Gastroesophageal sphincter (tissue), 4 donors: ENCODE results near the gene RGL1. TPM values are rescaled to one million over a fixed set of nuclear protein-coding genes. Genes with fewer than 3 reads are reported as not detected.
A peak's percentile ranks its signal among the peaks of the same experiment; 100 is the strongest.

Experiments
- ATAC-seq: fragments of 150-250 bp; one replicate; pipeline ENCODE4 v1.9.1; 2016; ENCODE audit warnings: mild to moderate bottlenecking, moderate library complexity
- H3K27ac ChIP-seq, 4 donors: fragments of 200-600 bp; sonication (generic) in 3 of 4; 1 replicate in 3 of 4; 2 replicates in 1 of 4; pipeline ENCODE4 v1.5.1; 2016 to 2019
- H3K27me3 ChIP-seq: fragments of 200-600 bp; sonication (generic); one replicate; pipeline ENCODE4 v1.5.1; 2019
- H3K36me3 ChIP-seq, 2 donors: fragments of 200-600 bp; sonication (generic); one replicate each; pipeline ENCODE4 v1.5.1; 2019; ENCODE audit warnings: control low read depth in 1 of 2
- H3K4me1 ChIP-seq, 3 donors: fragments of 200-600 bp; sonication (generic); 1 replicate in 2 of 3; 2 replicates in 1 of 3; pipeline ENCODE4 v1.5.1; 2016 to 2019; ENCODE audit warnings: control low read depth in 2 of 3
- H3K4me3 ChIP-seq, 2 donors: fragments of 200-600 bp; sonication (generic); one replicate each; pipeline ENCODE4 v1.5.1; 2019; ENCODE audit warnings: mild to moderate bottlenecking in 1 of 2, moderate library complexity in 1 of 2
- H3K9me3 ChIP-seq, 3 donors: fragments of 200-600 bp; sonication (generic); one replicate each; pipeline ENCODE4 v1.5.1; 2017 to 2019; ENCODE audit warnings: control low read depth in 2 of 3
- EP300 ChIP-seq: sonication (generic); formaldehyde crosslinking; IDR thresholded peaks from one replicate; pipeline ENCODE4 v1.6.1; 2017; ENCODE audit warnings: antibody characterized with exemption, mild to moderate bottlenecking
- POLR2A ChIP-seq, 2 donors: fragments of 450-650 bp; IDR thresholded peaks; one replicate each; pipeline ENCODE4 v1.6.1; 2017; ENCODE audit warnings: antibody characterized with exemption in 2 of 2, mild to moderate bottlenecking in 2 of 2, moderate library complexity in 1 of 2
- POLR2AphosphoS5 ChIP-seq: sonication (generic); formaldehyde crosslinking; IDR thresholded peaks from one replicate; pipeline ENCODE4 v1.6.1; 2017; ENCODE audit warnings: antibody characterized with exemption
- WGBS, 2 donors: methylation state at CpG; one replicate each; pipeline ENCODE4 v1.1.5; 2018; ENCODE audit warnings: low coverage in 1 of 2; 5-methylcytosine and 5-hydroxymethylcytosine counted together
- total RNA-seq, 4 donors: library from RNA; depleted of rRNA; stranded (reverse); fragments of >200 nt; gene quantifications; one replicate each; pipeline ENCODE4 v1.1.0, GENCODE V29; 2016
- TF ChIP-seq, protein P1 (sequence below), 4 experiments: fragments of 200-600 bp in 2 of 4; fragments of 450-650 bp in 2 of 4; sonication (generic) in 1 of 4; IDR thresholded peaks; one replicate each; pipeline ENCODE4 v1.5.1; 2017 to 2019; ENCODE audit warnings: antibody characterized with exemption in 4 of 4, mild to moderate bottlenecking in 2 of 4, moderate library complexity in 2 of 4

RGL1 gene
- total RNA-seq, 4 donors from 2014 or later: 31.3 to 57.8 (median 38.9) TPM

DNA sequence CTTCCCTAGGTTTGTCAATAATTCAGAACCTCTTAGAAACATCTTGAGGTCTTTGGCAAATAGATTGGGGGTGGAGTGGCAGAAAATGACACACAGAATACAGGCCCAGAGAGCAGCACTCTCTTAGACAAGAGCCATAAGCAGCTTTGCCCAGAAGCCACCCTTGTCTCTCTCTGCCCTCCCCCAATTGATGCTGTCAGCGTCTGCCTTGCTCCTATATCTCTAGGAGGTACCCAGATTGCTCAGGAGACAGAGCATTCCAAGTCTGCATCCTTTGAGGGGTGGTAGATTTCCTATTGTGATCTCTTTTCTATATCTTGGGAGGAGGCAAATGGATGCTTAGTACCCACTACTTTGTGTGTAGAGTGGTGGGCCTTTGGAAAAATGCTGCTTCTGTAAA is 1.8 kb downstream of the RGL1 start:
- peak overlapping the region; percentile 51 to 73 for H3K4me3 ChIP-seq
- H3K27ac ChIP-seq: peak overlapping the region; percentile 20 to 92 (median 68)
- 14 to 43% methylated on average over 1 of the region's 1 CpG for WGBS, 2 donors
- H3K9me3 ChIP-seq: peaks cover 0 to 5% (median 0%) of the 10 kb centered on the region in 3 donors
- peaks cover 7 to 62% (median 13%) of the 10 kb centered on the region in 3 donors for H3K4me1 ChIP-seq
- ATAC-seq: no peak
- H3K27me3 ChIP-seq: no peaks in the 10 kb centered on the region
- TF ChIP-seq POLR2AphosphoS5: no peak
- TF ChIP-seq, protein P1, sequence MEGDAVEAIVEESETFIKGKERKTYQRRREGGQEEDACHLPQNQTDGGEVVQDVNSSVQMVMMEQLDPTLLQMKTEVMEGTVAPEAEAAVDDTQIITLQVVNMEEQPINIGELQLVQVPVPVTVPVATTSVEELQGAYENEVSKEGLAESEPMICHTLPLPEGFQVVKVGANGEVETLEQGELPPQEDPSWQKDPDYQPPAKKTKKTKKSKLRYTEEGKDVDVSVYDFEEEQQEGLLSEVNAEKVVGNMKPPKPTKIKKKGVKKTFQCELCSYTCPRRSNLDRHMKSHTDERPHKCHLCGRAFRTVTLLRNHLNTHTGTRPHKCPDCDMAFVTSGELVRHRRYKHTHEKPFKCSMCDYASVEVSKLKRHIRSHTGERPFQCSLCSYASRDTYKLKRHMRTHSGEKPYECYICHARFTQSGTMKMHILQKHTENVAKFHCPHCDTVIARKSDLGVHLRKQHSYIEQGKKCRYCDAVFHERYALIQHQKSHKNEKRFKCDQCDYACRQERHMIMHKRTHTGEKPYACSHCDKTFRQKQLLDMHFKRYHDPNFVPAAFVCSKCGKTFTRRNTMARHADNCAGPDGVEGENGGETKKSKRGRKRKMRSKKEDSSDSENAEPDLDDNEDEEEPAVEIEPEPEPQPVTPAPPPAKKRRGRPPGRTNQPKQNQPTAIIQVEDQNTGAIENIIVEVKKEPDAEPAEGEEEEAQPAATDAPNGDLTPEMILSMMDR (IDR thresholded peaks at IDR 0.05): no peak
- TF ChIP-seq EP300: no peak
- TF ChIP-seq POLR2A (IDR thresholded peaks at IDR 0.05): no peak
- H3K36me3 ChIP-seq: no peaks in the 10 kb centered on the region

- Histone ChIP-seq H3K27me3 (no peaks in the 10 kb centered on the region), H3K36me3 (no peaks in the 10 kb centered on the region), H3K9me3 (no peaks in the 10 kb centered on the region), H3K27ac (peak overlapping the region in 3 of 4 donors; percentile 46 to 92 (median 86)), H3K4me3 (peak overlapping the region; percentile 51 to 73), H3K4me1 (peaks cover 15 to 72% (median 21%) of the 10 kb centered on the region in 3 donors)
- 62 to 78% methylated on average over 1 to 2 of the region's 2 CpGs for WGBS, 2 donors
- no peak for ATAC-seq
- TF ChIP-seq POLR2A (IDR thresholded peaks at IDR 0.05): no peak
- TF ChIP-seq, protein P1 (IDR thresholded peaks at IDR 0.05): no peak
- TF ChIP-seq EP300: no peak
- no peak for TF ChIP-seq POLR2AphosphoS5
Measured at GRCh38 chr1:183807549-183808168, 2.7 kb downstream of the RGL1 start.

GRCh38 chr1:183808296-183809027 is 3.5 kb downstream of the RGL1 start:
- Histone ChIP-seq H3K36me3 (no peaks in the 10 kb centered on the region), H3K4me1 (peaks cover 17 to 80% (median 28%) of the 10 kb centered on the region in 3 donors), H3K27me3 (no peaks in the 10 kb centered on the region), H3K9me3 (no peaks in the 10 kb centered on the region), H3K4me3 (peak overlapping the region in 1 of 2 donors; percentile 73), H3K27ac (peak overlapping the region in 3 of 4 donors; percentile 46 to 92 (median 86))
- ATAC-seq: no peak
- no peak for TF ChIP-seq POLR2AphosphoS5
- TF ChIP-seq, protein P1 (IDR thresholded peaks at IDR 0.05): no peak
- TF ChIP-seq EP300: no peak
- no peak for TF ChIP-seq POLR2A (IDR thresholded peaks at IDR 0.05)
- WGBS, 2 donors: 93% methylated on average over 2 of the region's 2 CpGs; no CpG with 5 or more reads in 1 of the 2 donors

- peak overlapping the region in 3 of 4 donors; percentile 15 to 76 (median 26) for H3K27ac ChIP-seq
- H3K4me3 ChIP-seq: no peak overlapping the region
- WGBS, 2 donors: 60 to 67% methylated on average over 1 to 2 of the region's 2 CpGs
- TF ChIP-seq POLR2AphosphoS5: no peak
- TF ChIP-seq, protein P1 (IDR thresholded peaks at IDR 0.05): no peak
- no peak for TF ChIP-seq POLR2A (IDR thresholded peaks at IDR 0.05)
- TF ChIP-seq EP300: no peak
- no peak for ATAC-seq
- peaks cover 19 to 88% (median 43%) of the 10 kb centered on the region in 3 donors for H3K4me1 ChIP-seq
- no peaks in the 10 kb centered on the region for H3K27me3 ChIP-seq
- no peaks in the 10 kb centered on the region for H3K36me3 ChIP-seq
- no peaks in the 10 kb centered on the region for H3K9me3 ChIP-seq
Measured at GRCh38 chr1:183810121-183810520, 5.2 kb downstream of the RGL1 start.
